ENCODE data around the gene ALDOC. TPM values are rescaled to one million over a fixed set of nuclear protein-coding genes. Genes with fewer than 3 reads are reported as not detected.
A peak's percentile ranks its signal among the peaks of the same experiment; 100 is the strongest.

The ALDOC gene
- total and polyA plus RNA-seq, 2 of the 13 experiments (the other 11 are each of a cell fraction or from before 2014, with no cell fraction given) = 15.4 to 60.9 TPM

GRCh38 chr17:28576758-28577465 is at the start of gene ALDOC (continued):
- no peak for TF ChIP-seq HNF1A (IDR thresholded peaks at IDR 0.05; ENCODE audit: low read depth)
- TF ChIP-seq HNF1A (CRISPR knock-in tag; IDR thresholded peaks at IDR 0.05; ENCODE audit: borderline replicate concordance) = no peak
- peak; percentile 76; the same call in 1 of the 2 replicates for TF ChIP-seq ZNF441 (CRISPR knock-in tag; IDR thresholded peaks at IDR 0.05; ENCODE audit: borderline replicate concordance)
- TF ChIP-seq ETV5 (CRISPR knock-in tag; IDR thresholded peaks at IDR 0.05; ENCODE audit: borderline replicate concordance) = peak; percentile 46; the same call in 1 of the 2 replicates
- no peak for TF ChIP-seq ZFP82 (CRISPR knock-in tag; IDR thresholded peaks at IDR 0.05; ENCODE audit: borderline replicate concordance)
- no peak for TF ChIP-seq HNF4G (IDR thresholded peaks at IDR 0.05; ENCODE audit: borderline replicate concordance, low read depth, low read length)
- peak; percentile 29; the same call in 1 of the 2 replicates for TF ChIP-seq HNF4G (CRISPR knock-in tag; IDR thresholded peaks at IDR 0.05; ENCODE audit: borderline replicate concordance, low read depth)
- TF ChIP-seq JUN (CRISPR knock-in tag; IDR thresholded peaks at IDR 0.05) = no peak
- TF ChIP-seq ZNF776 (CRISPR knock-in tag; IDR thresholded peaks at IDR 0.05) = no peak
- peak; percentile 46; the same call in 1 of the 2 replicates for TF ChIP-seq NKX3-1 (CRISPR knock-in tag; IDR thresholded peaks at IDR 0.05)
- TF ChIP-seq SAP130 (CRISPR knock-in tag; IDR thresholded peaks at IDR 0.05; ENCODE audit: low read depth) = peak; percentile 90
- no peak for TF ChIP-seq ZHX2 (IDR thresholded peaks at IDR 0.05; ENCODE audit: low read depth)
- TF ChIP-seq ZHX2 (CRISPR knock-in tag; IDR thresholded peaks at IDR 0.05; ENCODE audit: borderline replicate concordance) = no peak
- no peak for TF ChIP-seq ZSCAN25 (CRISPR knock-in tag; IDR thresholded peaks at IDR 0.05)
- TF ChIP-seq ZNF546 (CRISPR knock-in tag; conservative IDR thresholded peaks at IDR 0.05) = no peak
- TF ChIP-seq ZEB1 (IDR thresholded peaks at IDR 0.05; ENCODE audit: insufficient replicate concordance, low read depth) = no peak
- TF ChIP-seq U2AF2 (IDR thresholded peaks at IDR 0.05; ENCODE audit: low read depth, low read length) = no peak
- no peak for TF ChIP-seq ETV6 (CRISPR knock-in tag; conservative IDR thresholded peaks at IDR 0.05)
- no peak for TF ChIP-seq ZNF549 (CRISPR knock-in tag; IDR thresholded peaks at IDR 0.05)
- no peak for TF ChIP-seq HNRNPH1 (optimal IDR thresholded peaks at IDR 0.05; ENCODE audit: low read depth, low read length)
